Activated CD4-positive, alpha-beta T cell treated with anti-CD3 and anti-CD28 coated beads for 48 hours (primary cell): Measurements from ENCODE around the gene ZNF433.
"Not testable (repeated sequence)": the region's sequence is repeated elsewhere in the genome, so short reads cannot be mapped to it uniquely, and the experiment has no call there.

Experiments
- DNase-seq: peaks from one replicate; pipeline ENCODE4 v3.0.0-alpha.2; 2020

Gene ZNF433

GRCh38 chr19:12035220-12036172 lies at the start of gene ZNF433:
Gene ZNF433, minus strand, starts transcription at chr19:12035679. Its CDS starts 140 bp downstream, at chr19:12035539.
- peak; percentile 87 for DNase-seq

- not testable (repeated sequence) for DNase-seq
Measured at GRCh38 chr19:12083336-12083735, 47.9 kb upstream of the ZNF433 start.

GRCh38 chr19:12077375-12077774 lies 41.9 kb upstream of the ZNF433 start:
- no peak for DNase-seq

GRCh38 chr19:12076331-12076730 lies 40.9 kb upstream of the ZNF433 start:
- not testable (repeated sequence) for DNase-seq

- no peak for DNase-seq
Measured at GRCh38 chr19:12075538-12076139, 40.2 kb upstream of the ZNF433 start.

- peak; percentile 88 for DNase-seq
Measured at GRCh38 chr19:12064590-12065538, 29.4 kb upstream of the ZNF433 start, which contains the start of gene ZNF844. Gene ZNF844, plus strand, starts transcription at chr19:12064731. Its CDS starts 143 bp downstream, at chr19:12064874.

GRCh38 chr19:12055784-12056183 lies 20.3 kb upstream of the ZNF433 start:
- DNase-seq, result no peak

- DNase-seq, result peak; percentile 82
Measured at GRCh38 chr19:12052497-12053169, 17.2 kb upstream of the ZNF433 start, which contains the start of gene ZNF878. Gene ZNF878, minus strand, starts transcription at chr19:12052961. Its CDS starts 160 bp downstream, at chr19:12052801.

GRCh38 chr19:12052091-12052496 lies 16.6 kb upstream of the ZNF433 start:
- DNase-seq, result no peak

- DNase-seq, result no peak
Measured at GRCh38 chr19:12047868-12048267, 12.4 kb upstream of the ZNF433 start.

GRCh38 chr19:12043752-12044422 lies 8.4 kb upstream of the ZNF433 start:
- no peak for DNase-seq

- no peak for DNase-seq
Measured at GRCh38 chr19:12042893-12043292, 7.4 kb upstream of the ZNF433 start.

GRCh38 chr19:12034620-12035019 lies 859 bp downstream of the ZNF433 start:
- DNase-seq, result no peak

GRCh38 chr19:12034198-12034597 lies 1.3 kb downstream of the ZNF433 start:
- DNase-seq, result no peak

- DNase-seq, result no peak
Measured at GRCh38 chr19:12015753-12016116, 19.7 kb downstream of the ZNF433 start.

- DNase-seq, result no peak
Measured at GRCh38 chr19:12015015-12015752, 20.3 kb downstream of the ZNF433 start.

GRCh38 chr19:12000152-12000981 lies 35.1 kb downstream of the ZNF433 start:
- peak; percentile 35 for DNase-seq

GRCh38 chr19:11995174-11995573 lies 40.3 kb downstream of the ZNF433 start:
- no peak for DNase-seq

GRCh38 chr19:11991921-11992320 lies 43.6 kb downstream of the ZNF433 start:
- not testable (repeated sequence) for DNase-seq

- no peak for DNase-seq
Measured at GRCh38 chr19:11989112-11989456, 46.4 kb downstream of the ZNF433 start.
